Liver (tissue), 9 donors: ENCODE results near the gene NAPSA. TPM values are rescaled to one million over a fixed set of nuclear protein-coding genes. Genes with fewer than 3 reads are reported as not detected.

Experiments used
- DNase-seq: peaks from one replicate; pipeline ENCODE4 v3.0.0-alpha.2; 2017; ENCODE audit warnings: low spot score
- H3K27ac ChIP-seq, 2 donors: one replicate each; pipeline ENCODE4 v1.7.0; 2013; ENCODE audit warnings: inconsistent platforms in 2 of 2, low read length in 2 of 2, control low read depth in 1 of 2, low read depth in 1 of 2, mild to moderate bottlenecking in 1 of 2
- H3K27me3 ChIP-seq, 4 donors: one replicate each; pipeline versions ENCODE4 v1.6.1 to v1.7.0; 2013; ENCODE audit warnings: low read length in 3 of 4, inconsistent platforms in 1 of 4, mild to moderate bottlenecking in 1 of 4, moderate library complexity in 1 of 4; ENCODE audit not compliant: control insufficient read depth in 4 of 4, insufficient read depth in 4 of 4
- H3K36me3 ChIP-seq, 4 donors: one replicate each; pipeline versions ENCODE4 v1.6.1 to v1.7.0; 2013; ENCODE audit warnings: low read length in 3 of 4, mild to moderate bottlenecking in 3 of 4, low read depth in 1 of 4, moderate library complexity in 1 of 4; ENCODE audit not compliant: control insufficient read depth in 4 of 4, insufficient read depth in 3 of 4
- H3K4me1 ChIP-seq, 4 donors: one replicate each; pipeline versions ENCODE4 v1.6.1 to v1.7.0; 2013; ENCODE audit warnings: low read length in 3 of 4, mild to moderate bottlenecking in 3 of 4, moderate library complexity in 1 of 4; ENCODE audit not compliant: control insufficient read depth in 4 of 4, insufficient read depth in 4 of 4
- H3K4me3 ChIP-seq, 3 donors: one replicate each; pipeline versions ENCODE4 v1.6.1 to v1.7.0; 2013; ENCODE audit warnings: low read length in 3 of 3, control low read depth in 1 of 3, low read depth in 1 of 3, mild to moderate bottlenecking in 1 of 3
- H3K9ac ChIP-seq, 2 donors: one replicate each; pipeline ENCODE4 v1.7.0; 2013; ENCODE audit warnings: low read length in 2 of 2, mild to moderate bottlenecking in 2 of 2, moderate library complexity in 2 of 2, control low read depth in 1 of 2, low read depth in 1 of 2
- H3K9me3 ChIP-seq, 4 donors: one replicate each; pipeline versions ENCODE4 v1.6.1 to v1.7.0; 2013; ENCODE audit warnings: low read length in 3 of 4; ENCODE audit not compliant: control insufficient read depth in 4 of 4
- EGR1 ChIP-seq, 2 donors: IDR thresholded peaks; 2 replicates each; pipeline ENCODE4 v1.6.1; 2016 to 2018; ENCODE audit warnings: antibody characterized with exemption in 2 of 2, low read depth in 2 of 2
- FOXA2 ChIP-seq: IDR thresholded peaks from 2 replicates; pipeline ENCODE4 v1.6.1; 2016; ENCODE audit warnings: antibody characterized with exemption
- GABPA ChIP-seq, 2 donors: IDR thresholded peaks in 1 of 2; conservative IDR thresholded peaks in 1 of 2; 2 replicates each; pipeline ENCODE4 v1.6.1; 2016; ENCODE audit warnings: antibody characterized with exemption in 2 of 2, mild to moderate bottlenecking in 1 of 2, moderate library complexity in 1 of 2
- HNF4A ChIP-seq, 2 donors: conservative IDR thresholded peaks; 2 replicates each; pipeline ENCODE4 v1.6.1; 2016; ENCODE audit warnings: antibody characterized with exemption in 2 of 2, mild to moderate bottlenecking in 2 of 2
- HNF4G ChIP-seq: IDR thresholded peaks from 2 replicates; pipeline ENCODE4 v1.6.1; 2016; ENCODE audit warnings: antibody characterized with exemption
- JUND ChIP-seq, 2 donors: IDR thresholded peaks; 2 replicates each; pipeline ENCODE4 v1.6.1; 2016; ENCODE audit warnings: antibody characterized with exemption in 2 of 2
- NR2F2 ChIP-seq: IDR thresholded peaks from 2 replicates; pipeline ENCODE4 v1.6.1; 2016; ENCODE audit warnings: antibody characterized with exemption
- RAD21 ChIP-seq, 2 donors: IDR thresholded peaks; 2 replicates each; pipeline ENCODE4 v1.6.1; 2016; ENCODE audit warnings: antibody characterized with exemption in 2 of 2, mild to moderate bottlenecking in 2 of 2
- RXRA ChIP-seq, 2 donors: IDR thresholded peaks; 2 replicates each; pipeline ENCODE4 v1.6.1; 2017 to 2018; ENCODE audit warnings: antibody characterized with exemption in 2 of 2, mild to moderate bottlenecking in 1 of 2
- SP1 ChIP-seq: IDR thresholded peaks from 2 replicates; pipeline ENCODE4 v1.6.1; 2018; ENCODE audit warnings: antibody characterized with exemption, mild to moderate bottlenecking
- TAF1 ChIP-seq: conservative IDR thresholded peaks from 2 replicates; pipeline ENCODE4 v1.6.1; 2016; ENCODE audit warnings: antibody characterized with exemption, mild to moderate bottlenecking
- YY1 ChIP-seq: IDR thresholded peaks from 2 replicates; pipeline ENCODE4 v1.6.1; 2016; ENCODE audit warnings: antibody characterized with exemption, mild to moderate bottlenecking
- whole genome bisulfite sequencing: extraction: QIAGEN DNeasy Blood & Tissue Kit; methylation state at CpG from one replicate; pipeline ENCODE4 v1.1.7; 2013; 5-methylcytosine and 5-hydroxymethylcytosine counted together
- polyA plus RNA-seq, 2 donors: library from polyadenylated mRNA; stranded (reverse) in 1 of 2; unstranded in 1 of 2; fragments of 200-250 nt in 1 of 2; fragments of >200 nt in 1 of 2; fragmentation: Nextera tagmentation in 1 of 2; extraction: Ambion mirVana in 1 of 2; gene quantifications; one replicate each; pipeline versions ENCODE4 v1.2.1 to v1.2.3, GENCODE V29; 2013 to 2015
- total RNA-seq, 2 donors: library from RNA; depleted of rRNA; stranded (reverse); fragments of >200 nt; gene quantifications; one replicate each; pipeline ENCODE4 v1.2.3, GENCODE V29; 2014
- TF ChIP-seq, protein P1 (sequence below): IDR thresholded peaks from 2 replicates; pipeline ENCODE4 v1.6.1; 2016; ENCODE audit warnings: antibody characterized with exemption
- TF ChIP-seq, protein P2 (sequence below): IDR thresholded peaks from 2 replicates; pipeline ENCODE4 v1.6.1; 2016; ENCODE audit warnings: antibody characterized with exemption
- TF ChIP-seq, protein P3 (sequence below): fragments of 150-350 bp; IDR thresholded peaks from 2 replicates; pipeline ENCODE4 v1.5.1; 2017; ENCODE audit warnings: improper control_type of control experiment, low read depth, low read length; ENCODE audit not compliant: missing input control
- TF ChIP-seq, protein P4 (sequence below): IDR thresholded peaks from 2 replicates; pipeline ENCODE4 v1.6.1; 2016; ENCODE audit warnings: antibody characterized with exemption
- TF ChIP-seq, protein P5 (sequence below): IDR thresholded peaks from 2 replicates; pipeline ENCODE4 v1.6.1; 2016; ENCODE audit warnings: antibody characterized with exemption, mild to moderate bottlenecking
- donor health status: healthy.
- donor health status: healthy.
- donor health status: healthy.
- donor health status: healthy.
- donor health status: healthy.

NAPSA gene
- total and polyA plus RNA-seq, 4 donors, result 0.28 to 0.74 (median 0.54) TPM

DNA sequence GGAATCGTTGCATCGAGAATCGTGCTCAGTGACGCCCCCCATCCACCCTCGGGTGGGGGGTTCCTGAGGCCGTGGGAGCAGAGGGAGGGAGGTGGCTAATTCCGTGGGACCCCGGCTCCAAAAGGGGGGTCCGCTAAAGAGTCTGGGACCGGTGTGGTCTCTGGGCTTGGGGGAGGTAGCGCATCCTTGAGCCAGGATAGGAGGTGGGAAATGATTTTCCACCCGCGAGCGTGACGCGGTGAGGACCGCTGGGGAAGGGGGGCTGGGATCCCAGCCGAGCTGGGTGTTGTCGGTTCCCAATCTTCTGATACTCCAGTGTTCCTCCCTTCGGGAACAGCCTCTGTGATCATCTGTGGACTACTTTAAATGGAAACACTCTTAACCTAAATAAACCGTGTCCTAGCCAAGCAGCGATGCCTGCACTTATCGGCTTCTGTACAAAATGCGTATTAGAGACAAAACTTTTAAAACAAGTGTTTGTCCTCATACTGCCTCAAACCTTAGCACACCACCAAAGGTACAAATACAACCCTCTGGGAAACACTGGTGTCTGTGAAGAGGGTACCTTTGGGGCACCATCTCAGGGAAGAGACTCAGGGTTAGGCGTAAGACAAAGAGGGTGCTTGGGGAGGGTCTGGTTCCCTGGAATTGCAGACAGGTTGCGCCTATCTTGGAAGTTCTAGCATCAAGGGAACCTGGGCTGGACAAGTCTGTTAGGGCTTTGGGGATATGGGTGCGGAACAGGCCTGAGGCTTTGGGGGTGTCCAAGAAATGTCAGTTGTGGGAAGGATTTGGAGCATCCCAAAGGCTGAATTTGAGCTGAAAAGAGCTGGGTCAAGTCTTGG is 52.2 kb downstream of the NAPSA start:
- Histone ChIP-seq H3K9ac (no peak overlapping the region), H3K4me3 (no peak overlapping the region), H3K9me3 (no peaks in the 10 kb centered on the region), H3K27me3 (peaks cover 2 to 4% (median 3%) of the 10 kb centered on the region in 4 donors), H3K4me1 (no peaks in the 10 kb centered on the region), H3K36me3 (peaks cover 1 to 11% (median 4%) of the 10 kb centered on the region in 4 donors), H3K27ac (no peak overlapping the region)
- no peak for DNase-seq
- TF ChIP-seq YY1, result no peak
- TF ChIP-seq FOXA2, result no peak
- TF ChIP-seq, protein P1, sequence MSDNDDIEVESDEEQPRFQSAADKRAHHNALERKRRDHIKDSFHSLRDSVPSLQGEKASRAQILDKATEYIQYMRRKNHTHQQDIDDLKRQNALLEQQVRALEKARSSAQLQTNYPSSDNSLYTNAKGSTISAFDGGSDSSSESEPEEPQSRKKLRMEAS, result no peak
- TF ChIP-seq, protein P2, sequence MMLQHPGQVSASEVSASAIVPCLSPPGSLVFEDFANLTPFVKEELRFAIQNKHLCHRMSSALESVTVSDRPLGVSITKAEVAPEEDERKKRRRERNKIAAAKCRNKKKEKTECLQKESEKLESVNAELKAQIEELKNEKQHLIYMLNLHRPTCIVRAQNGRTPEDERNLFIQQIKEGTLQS, result no peak
- TF ChIP-seq, protein P3, sequence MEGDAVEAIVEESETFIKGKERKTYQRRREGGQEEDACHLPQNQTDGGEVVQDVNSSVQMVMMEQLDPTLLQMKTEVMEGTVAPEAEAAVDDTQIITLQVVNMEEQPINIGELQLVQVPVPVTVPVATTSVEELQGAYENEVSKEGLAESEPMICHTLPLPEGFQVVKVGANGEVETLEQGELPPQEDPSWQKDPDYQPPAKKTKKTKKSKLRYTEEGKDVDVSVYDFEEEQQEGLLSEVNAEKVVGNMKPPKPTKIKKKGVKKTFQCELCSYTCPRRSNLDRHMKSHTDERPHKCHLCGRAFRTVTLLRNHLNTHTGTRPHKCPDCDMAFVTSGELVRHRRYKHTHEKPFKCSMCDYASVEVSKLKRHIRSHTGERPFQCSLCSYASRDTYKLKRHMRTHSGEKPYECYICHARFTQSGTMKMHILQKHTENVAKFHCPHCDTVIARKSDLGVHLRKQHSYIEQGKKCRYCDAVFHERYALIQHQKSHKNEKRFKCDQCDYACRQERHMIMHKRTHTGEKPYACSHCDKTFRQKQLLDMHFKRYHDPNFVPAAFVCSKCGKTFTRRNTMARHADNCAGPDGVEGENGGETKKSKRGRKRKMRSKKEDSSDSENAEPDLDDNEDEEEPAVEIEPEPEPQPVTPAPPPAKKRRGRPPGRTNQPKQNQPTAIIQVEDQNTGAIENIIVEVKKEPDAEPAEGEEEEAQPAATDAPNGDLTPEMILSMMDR, result no peak
- no peak for TF ChIP-seq GABPA (IDR thresholded peaks at IDR 0.05 in 1 of 2, conservative IDR thresholded peaks at IDR 0.05 in 1 of 2)
- 13% methylated on average over 27 of the region's 27 CpGs for WGBS

DNA sequence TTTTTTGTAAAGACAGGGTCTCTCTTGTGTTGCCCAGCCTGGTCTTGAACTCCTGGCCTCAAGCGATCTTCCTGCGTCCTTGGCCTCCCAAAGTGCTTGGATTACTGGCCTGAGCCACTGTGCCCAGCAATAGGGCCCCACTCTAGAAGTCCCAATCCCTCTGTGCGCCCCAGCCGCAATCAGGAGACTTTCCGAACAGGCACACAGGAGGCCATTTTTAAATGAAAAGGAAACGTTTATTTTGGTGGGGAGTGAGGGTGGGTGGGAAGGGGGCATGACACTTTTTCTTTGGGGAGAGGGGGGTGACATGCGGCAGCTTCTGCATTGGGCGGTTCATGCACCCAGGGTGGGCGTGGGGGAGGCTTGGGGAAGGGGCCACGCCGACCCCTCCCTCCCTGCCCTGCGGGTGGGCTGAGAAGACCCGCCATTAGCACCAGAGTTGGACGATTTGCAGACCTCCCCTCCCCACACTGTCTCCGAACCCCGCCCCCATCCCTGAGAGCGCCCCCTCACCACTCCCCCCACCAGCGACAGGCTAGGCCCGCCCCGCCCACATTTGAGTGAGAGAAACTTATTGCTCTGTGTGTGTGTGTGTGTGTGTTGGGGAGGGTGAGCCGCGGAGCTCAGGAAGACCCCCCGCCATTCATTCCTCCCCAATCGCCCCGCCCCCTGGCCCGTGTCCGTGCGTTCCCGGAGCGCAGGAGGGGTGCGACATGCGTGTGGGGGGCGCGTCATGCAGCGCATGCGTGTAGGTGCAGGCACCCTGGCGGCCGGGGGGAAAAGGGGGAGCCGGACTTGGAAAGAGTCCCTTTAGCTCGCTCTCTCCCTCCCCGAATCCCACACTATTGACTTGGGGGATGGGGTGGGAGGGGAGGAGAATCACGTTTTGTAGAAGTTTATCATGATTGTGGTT is 53.5 kb downstream of the NAPSA start:
- Histone ChIP-seq H3K4me1 (no peaks in the 10 kb centered on the region), H3K9ac (no peak overlapping the region), H3K27me3 (peaks cover 2 to 4% (median 3%) of the 10 kb centered on the region in 4 donors), H3K4me3 (no peak overlapping the region), H3K9me3 (no peaks in the 10 kb centered on the region), H3K27ac (no peak overlapping the region), H3K36me3 (peaks cover 1 to 19% (median 7%) of the 10 kb centered on the region in 4 donors)
- TF ChIP-seq, protein P4, sequence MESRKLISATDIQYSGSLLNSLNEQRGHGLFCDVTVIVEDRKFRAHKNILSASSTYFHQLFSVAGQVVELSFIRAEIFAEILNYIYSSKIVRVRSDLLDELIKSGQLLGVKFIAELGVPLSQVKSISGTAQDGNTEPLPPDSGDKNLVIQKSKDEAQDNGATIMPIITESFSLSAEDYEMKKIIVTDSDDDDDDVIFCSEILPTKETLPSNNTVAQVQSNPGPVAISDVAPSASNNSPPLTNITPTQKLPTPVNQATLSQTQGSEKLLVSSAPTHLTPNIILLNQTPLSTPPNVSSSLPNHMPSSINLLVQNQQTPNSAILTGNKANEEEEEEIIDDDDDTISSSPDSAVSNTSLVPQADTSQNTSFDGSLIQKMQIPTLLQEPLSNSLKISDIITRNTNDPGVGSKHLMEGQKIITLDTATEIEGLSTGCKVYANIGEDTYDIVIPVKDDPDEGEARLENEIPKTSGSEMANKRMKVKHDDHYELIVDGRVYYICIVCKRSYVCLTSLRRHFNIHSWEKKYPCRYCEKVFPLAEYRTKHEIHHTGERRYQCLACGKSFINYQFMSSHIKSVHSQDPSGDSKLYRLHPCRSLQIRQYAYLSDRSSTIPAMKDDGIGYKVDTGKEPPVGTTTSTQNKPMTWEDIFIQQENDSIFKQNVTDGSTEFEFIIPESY, result no peak
- TF ChIP-seq, protein P5, sequence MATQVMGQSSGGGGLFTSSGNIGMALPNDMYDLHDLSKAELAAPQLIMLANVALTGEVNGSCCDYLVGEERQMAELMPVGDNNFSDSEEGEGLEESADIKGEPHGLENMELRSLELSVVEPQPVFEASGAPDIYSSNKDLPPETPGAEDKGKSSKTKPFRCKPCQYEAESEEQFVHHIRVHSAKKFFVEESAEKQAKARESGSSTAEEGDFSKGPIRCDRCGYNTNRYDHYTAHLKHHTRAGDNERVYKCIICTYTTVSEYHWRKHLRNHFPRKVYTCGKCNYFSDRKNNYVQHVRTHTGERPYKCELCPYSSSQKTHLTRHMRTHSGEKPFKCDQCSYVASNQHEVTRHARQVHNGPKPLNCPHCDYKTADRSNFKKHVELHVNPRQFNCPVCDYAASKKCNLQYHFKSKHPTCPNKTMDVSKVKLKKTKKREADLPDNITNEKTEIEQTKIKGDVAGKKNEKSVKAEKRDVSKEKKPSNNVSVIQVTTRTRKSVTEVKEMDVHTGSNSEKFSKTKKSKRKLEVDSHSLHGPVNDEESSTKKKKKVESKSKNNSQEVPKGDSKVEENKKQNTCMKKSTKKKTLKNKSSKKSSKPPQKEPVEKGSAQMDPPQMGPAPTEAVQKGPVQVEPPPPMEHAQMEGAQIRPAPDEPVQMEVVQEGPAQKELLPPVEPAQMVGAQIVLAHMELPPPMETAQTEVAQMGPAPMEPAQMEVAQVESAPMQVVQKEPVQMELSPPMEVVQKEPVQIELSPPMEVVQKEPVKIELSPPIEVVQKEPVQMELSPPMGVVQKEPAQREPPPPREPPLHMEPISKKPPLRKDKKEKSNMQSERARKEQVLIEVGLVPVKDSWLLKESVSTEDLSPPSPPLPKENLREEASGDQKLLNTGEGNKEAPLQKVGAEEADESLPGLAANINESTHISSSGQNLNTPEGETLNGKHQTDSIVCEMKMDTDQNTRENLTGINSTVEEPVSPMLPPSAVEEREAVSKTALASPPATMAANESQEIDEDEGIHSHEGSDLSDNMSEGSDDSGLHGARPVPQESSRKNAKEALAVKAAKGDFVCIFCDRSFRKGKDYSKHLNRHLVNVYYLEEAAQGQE, result no peak
- TF ChIP-seq, protein P1, result no peak
- no peak for TF ChIP-seq JUND (IDR thresholded peaks at IDR 0.05)
- TF ChIP-seq NR2F2, result no peak
- TF ChIP-seq RXRA (IDR thresholded peaks at IDR 0.05), result no peak
- TF ChIP-seq, protein P3, result no peak
- TF ChIP-seq SP1, result no peak
- no peak for TF ChIP-seq EGR1 (IDR thresholded peaks at IDR 0.05; ENCODE audit: low read depth in 2 of 2)
- no peak for TF ChIP-seq HNF4A (conservative IDR thresholded peaks at IDR 0.05)
- no peak for TF ChIP-seq GABPA (IDR thresholded peaks at IDR 0.05 in 1 of 2, conservative IDR thresholded peaks at IDR 0.05 in 1 of 2)
- no peak for TF ChIP-seq RAD21 (IDR thresholded peaks at IDR 0.05)
- no peak for TF ChIP-seq HNF4G
- no peak for TF ChIP-seq FOXA2
- TF ChIP-seq TAF1, result no peak
- WGBS, result 9% methylated on average over 42 of the region's 42 CpGs
- DNase-seq, result no peak
